Transverse colon (tissue), 4 donors: ENCODE data around the gene ABL1. TPM values are rescaled to one million over a fixed set of nuclear protein-coding genes. Genes with fewer than 3 reads are reported as not detected.

Experiments used
- DNase-seq: peaks from one replicate; pipeline ENCODE4 v3.0.0-alpha.2; 2019
- H3K27ac ChIP-seq, 4 donors: fragments of 200-600 bp; sonication (generic); 2 replicates each; pipeline ENCODE4 v1.5.1; 2016 to 2018; ENCODE audit warnings: inconsistent platforms in 4 of 4
- H3K27me3 ChIP-seq: fragments of 200-600 bp; sonication (generic); 2 replicates; pipeline ENCODE4 v1.5.1; 2017; ENCODE audit warnings: inconsistent platforms
- H3K36me3 ChIP-seq, 4 donors: fragments of 200-600 bp; sonication (generic); 2 replicates each; pipeline ENCODE4 v1.5.1; 2017 to 2019; ENCODE audit warnings: inconsistent platforms in 4 of 4
- H3K4me1 ChIP-seq, 4 donors: fragments of 200-600 bp; sonication (generic); 2 replicates each; pipeline ENCODE4 v1.5.1; 2017 to 2020; ENCODE audit warnings: inconsistent platforms in 4 of 4
- H3K4me3 ChIP-seq, 4 donors: fragments of 200-600 bp; sonication (generic); 1 replicate in 1 of 4; 2 replicates in 3 of 4; pipeline versions ENCODE4 v1.5.1 to v1.6.1; 2017 to 2019; ENCODE audit warnings: inconsistent platforms in 4 of 4
- H3K9me3 ChIP-seq, 2 donors: fragments of 200-600 bp; sonication (generic); 2 replicates each; pipeline ENCODE4 v1.5.1; 2017 to 2019; ENCODE audit warnings: inconsistent platforms in 2 of 2
- CTCF ChIP-seq, 5 experiments: fragments of 200-600 bp in 3 of 5; fragments of 450-650 bp in 2 of 5; sonication (generic) in 3 of 5; IDR thresholded peaks; 1 replicate in 2 of 5; 2 replicates in 3 of 5; pipeline ENCODE4 v1.5.1; 2016 to 2017; ENCODE audit warnings: antibody characterized with exemption in 5 of 5, inconsistent platforms in 3 of 5, mild to moderate bottlenecking in 2 of 5, moderate library complexity in 1 of 5
- EP300 ChIP-seq: sonication (generic); formaldehyde crosslinking; IDR thresholded peaks from one replicate; pipeline ENCODE4 v1.6.1; 2017; ENCODE audit warnings: antibody characterized with exemption, low read depth
- POLR2A ChIP-seq: fragments of 450-650 bp; IDR thresholded peaks from one replicate; pipeline ENCODE4 v1.6.1; 2016; ENCODE audit warnings: antibody characterized with exemption, mild to moderate bottlenecking, moderate library complexity
- POLR2AphosphoS5 ChIP-seq, 3 donors: sonication (generic); formaldehyde crosslinking; IDR thresholded peaks; one replicate each; pipeline ENCODE4 v1.6.1; 2016; ENCODE audit warnings: antibody characterized with exemption in 3 of 3
- WGBS, 2 donors: methylation state at CpG; one replicate each; pipeline ENCODE4 v1.1.5; 2018; ENCODE audit warnings: low coverage in 1 of 2; 5-methylcytosine and 5-hydroxymethylcytosine counted together
- in situ Hi-C, 4 donors: fragments of 200-750 bp; cut with MboI; loops; one replicate each; pipeline versions ENCODE4 v1.15.0 to v1.15.1; 2017; ENCODE audit warnings: low sequenced_read_pairs in 3 of 4, low pct_ligation_motif_present in 1 of 4, low pct_unique_long_range_greater_than_20kb in 1 of 4
- intact Hi-C: fragments of 100-400 bp; cut with DNase I; formaldehyde crosslinking; loops from one replicate; pipeline ENCODE4 v1.15.1; 2023; ENCODE audit warnings: low total_unique reads
- total RNA-seq, 4 donors: library from RNA; depleted of rRNA; stranded (reverse); fragments of >200 nt; gene quantifications; one replicate each; pipeline ENCODE4 v1.1.0, GENCODE V29; 2016

ABL1 gene
- total RNA-seq, 4 donors from 2014 or later, result 66.9 to 97.1 (median 81.8) TPM

- TF ChIP-seq POLR2AphosphoS5 (IDR thresholded peaks at IDR 0.05) (no peak), POLR2A (no peak), CTCF (IDR thresholded peaks at IDR 0.05) (no peak)
- in situ Hi-C loops, result no loop called here
- no peak overlapping the region for H3K4me3 ChIP-seq
- peak overlapping the region in 1 of 4 donors; percentile 44 for H3K27ac ChIP-seq
- no peak for DNase-seq
- H3K9me3 ChIP-seq, result no peaks in the 10 kb centered on the region
- peaks cover 4 to 39% (median 27%) of the 10 kb centered on the region in 4 donors for H3K4me1 ChIP-seq
- intact Hi-C loops, result no loop called here
- H3K27me3 ChIP-seq, result peaks cover 95% of the 10 kb centered on the region
- WGBS, 2 donors, result 82 to 100% methylated on average over 1 to 12 of the region's 13 CpGs
- H3K36me3 ChIP-seq, result no peaks in the 10 kb centered on the region
These were observed 100.7 kb downstream of the ABL1 start for GRCh38 chr9:130935648-130936271.

GRCh38 chr9:130936285-130937117, 101.4 kb downstream of the ABL1 start:
- peak; percentile 18 for DNase-seq
- Histone ChIP-seq H3K36me3 (no peaks in the 10 kb centered on the region), H3K27me3 (peaks cover 94% of the 10 kb centered on the region), H3K4me1 (peaks cover 4 to 40% (median 30%) of the 10 kb centered on the region in 4 donors), H3K27ac (peak overlapping the region in 1 of 4 donors; percentile 44), H3K4me3 (no peak overlapping the region), H3K9me3 (no peaks in the 10 kb centered on the region)
- TF ChIP-seq EP300, result no peak
- TF ChIP-seq POLR2A, result no peak
- TF ChIP-seq CTCF (IDR thresholded peaks at IDR 0.05), result no peak
- no peak for TF ChIP-seq POLR2AphosphoS5 (IDR thresholded peaks at IDR 0.05)
- 47% methylated on average over 12 of the region's 12 CpGs; no CpG with 5 or more reads in 1 of the 2 donors for WGBS, 2 donors
- in situ Hi-C loops, result no loop called here
- intact Hi-C loops, result no loop called here

Other genes with a start within 250 kb of the ABL1 start
- gene PRDM12, start 170.7 kb upstream of the ABL1 start, total RNA-seq, result not detected
- 10 to 100 TPM in 3 of 4 donors, 1 to 10 TPM in 1; 2.2 to 17.1 (median 15.8) TPM for gene EXOSC2, start 141.5 kb upstream of the ABL1 start, total RNA-seq
- not detected for gene QRFP, start 61.6 kb downstream of the ABL1 start, total RNA-seq
- 10 to 100 TPM in 1 of 4 donors, 1 to 10 TPM in 2, not detected in 1; 1.6 to 54.7 (median 3.3) TPM for gene FIBCD1, start 104.0 kb downstream of the ABL1 start, total RNA-seq
- 1 to 10 TPM in 3 of 4 donors, under 1 TPM in 1; 0.82 to 6.6 (median 3.9) TPM for gene LAMC3, start 173.9 kb downstream of the ABL1 start, total RNA-seq